Loucy (cell line): ENCODE data around the gene CEP55.

Source experiments
- CTCF ChIP-seq: fragments of 200-600 bp; sonication (generic); conservative IDR thresholded peaks from 2 replicates; pipeline ENCODE4 v1.5.1; 2014; ENCODE audit warnings: mild to moderate bottlenecking, antibody characterized with exemption, low read length
- EZH2phosphoT487 ChIP-seq: fragments of 200-600 bp; IDR thresholded peaks from 2 replicates; pipeline ENCODE4 v1.6.1; 2018; ENCODE audit warnings: antibody characterized with exemption, mild to moderate bottlenecking, moderate library complexity, borderline replicate concordance

- no peak for TF ChIP-seq CTCF
- TF ChIP-seq EZH2phosphoT487 = no peak
Observed at GRCh38 chr10:93459466-93459865, 36.9 kb upstream of the CEP55 start.
